ENCODE data around the gene HCN3.

- TF ChIP-seq, protein P1, sequence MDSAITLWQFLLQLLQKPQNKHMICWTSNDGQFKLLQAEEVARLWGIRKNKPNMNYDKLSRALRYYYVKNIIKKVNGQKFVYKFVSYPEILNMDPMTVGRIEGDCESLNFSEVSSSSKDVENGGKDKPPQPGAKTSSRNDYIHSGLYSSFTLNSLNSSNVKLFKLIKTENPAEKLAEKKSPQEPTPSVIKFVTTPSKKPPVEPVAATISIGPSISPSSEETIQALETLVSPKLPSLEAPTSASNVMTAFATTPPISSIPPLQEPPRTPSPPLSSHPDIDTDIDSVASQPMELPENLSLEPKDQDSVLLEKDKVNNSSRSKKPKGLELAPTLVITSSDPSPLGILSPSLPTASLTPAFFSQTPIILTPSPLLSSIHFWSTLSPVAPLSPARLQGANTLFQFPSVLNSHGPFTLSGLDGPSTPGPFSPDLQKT (IDR thresholded peaks at IDR 0.05; ENCODE audit: borderline replicate concordance, low read depth, low read length), result no peak
- no peak for TF ChIP-seq PBX3 (CRISPR knock-in tag; IDR thresholded peaks at IDR 0.05)
Observed at GRCh38 chr1:155334962-155335361, 57.7 kb downstream of the HCN3 start.

Data from HEK293 (cell line).